ENCODE measurements around the gene CD300A.
A peak's percentile ranks its signal among the peaks of the same experiment; 100 is the strongest.

The CD300A gene

DNA sequence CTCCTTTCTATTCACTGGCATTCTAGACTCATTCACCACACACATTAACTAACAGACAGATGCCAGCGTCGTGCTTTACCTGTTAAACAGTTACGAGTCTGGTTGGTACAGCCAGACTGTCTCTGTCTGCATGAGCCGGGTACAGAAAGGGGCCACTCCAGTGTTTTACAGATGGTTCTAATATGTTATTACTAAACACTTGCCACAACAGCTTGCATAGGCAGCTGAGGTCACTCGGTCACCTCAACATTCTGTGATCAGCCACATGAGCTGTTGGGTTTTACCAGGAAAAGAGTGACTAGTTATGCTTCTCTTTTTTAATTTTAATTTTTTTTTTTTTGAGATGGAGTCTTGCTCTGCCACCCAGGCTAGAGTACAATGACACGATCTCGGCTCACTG lies 25.2 kb downstream of the CD300A start:
- no peak overlapping the region for H3K4me3 ChIP-seq (ENCODE audit: low read length)
- H3K9me3 ChIP-seq (ENCODE audit: insufficient read depth, low read length), result no peaks in the 10 kb centered on the region
- no peak for TF ChIP-seq EZH2phosphoT487 (IDR thresholded peaks at IDR 0.05; ENCODE audit: low read depth)
- TF ChIP-seq, protein P1, sequence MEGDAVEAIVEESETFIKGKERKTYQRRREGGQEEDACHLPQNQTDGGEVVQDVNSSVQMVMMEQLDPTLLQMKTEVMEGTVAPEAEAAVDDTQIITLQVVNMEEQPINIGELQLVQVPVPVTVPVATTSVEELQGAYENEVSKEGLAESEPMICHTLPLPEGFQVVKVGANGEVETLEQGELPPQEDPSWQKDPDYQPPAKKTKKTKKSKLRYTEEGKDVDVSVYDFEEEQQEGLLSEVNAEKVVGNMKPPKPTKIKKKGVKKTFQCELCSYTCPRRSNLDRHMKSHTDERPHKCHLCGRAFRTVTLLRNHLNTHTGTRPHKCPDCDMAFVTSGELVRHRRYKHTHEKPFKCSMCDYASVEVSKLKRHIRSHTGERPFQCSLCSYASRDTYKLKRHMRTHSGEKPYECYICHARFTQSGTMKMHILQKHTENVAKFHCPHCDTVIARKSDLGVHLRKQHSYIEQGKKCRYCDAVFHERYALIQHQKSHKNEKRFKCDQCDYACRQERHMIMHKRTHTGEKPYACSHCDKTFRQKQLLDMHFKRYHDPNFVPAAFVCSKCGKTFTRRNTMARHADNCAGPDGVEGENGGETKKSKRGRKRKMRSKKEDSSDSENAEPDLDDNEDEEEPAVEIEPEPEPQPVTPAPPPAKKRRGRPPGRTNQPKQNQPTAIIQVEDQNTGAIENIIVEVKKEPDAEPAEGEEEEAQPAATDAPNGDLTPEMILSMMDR (IDR thresholded peaks at IDR 0.05; ENCODE audit: low read depth, low read length), result no peak
- H3K4me2 ChIP-seq (ENCODE audit: low read length), result no peak overlapping the region
- no peak overlapping the region for H2AFZ ChIP-seq (ENCODE audit: low read depth, low read length)
- no peaks in the 10 kb centered on the region for H3K36me3 ChIP-seq (replicated peaks; ENCODE audit: low read depth, low read length)
- H3K27ac ChIP-seq (ENCODE audit: low read length), result no peak overlapping the region
- no peaks in the 10 kb centered on the region for H4K20me1 ChIP-seq (ENCODE audit: insufficient read depth, low read length)
- H3K79me2 ChIP-seq (ENCODE audit: low read length), result no peaks in the 10 kb centered on the region
- H3K27me3 ChIP-seq (ENCODE audit: low read depth, low read length), result peaks cover 5% of the 10 kb centered on the region; the same call in 1 of the 2 replicates
- H3K9ac ChIP-seq (ENCODE audit: low read length), result no peak overlapping the region
- no peaks in the 10 kb centered on the region for H3K4me1 ChIP-seq (ENCODE audit: low read length)

DNA sequence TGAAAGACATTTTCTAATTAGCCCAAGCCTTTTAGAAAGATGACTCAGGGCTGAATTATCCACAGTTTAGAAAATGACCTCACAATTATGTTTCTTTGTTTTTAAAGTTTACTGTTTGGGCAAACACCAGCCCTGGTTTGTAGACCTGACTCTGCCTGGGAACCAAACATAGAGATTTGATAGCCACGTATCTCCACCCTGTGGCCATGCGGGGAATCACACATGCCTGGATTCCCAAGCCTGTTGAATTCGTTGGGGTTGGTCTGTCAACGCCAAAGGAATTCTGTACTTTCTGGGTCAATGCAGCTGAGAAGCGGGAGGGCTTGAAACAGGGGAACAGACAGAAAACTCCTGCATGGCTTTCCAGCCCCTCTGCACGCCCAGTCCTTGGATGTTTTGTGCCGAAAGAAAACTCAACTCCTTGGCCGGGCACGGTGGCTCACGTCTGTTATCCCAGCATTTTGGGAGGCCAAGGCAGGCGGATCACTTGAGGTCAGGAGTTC lies 26.9 kb downstream of the CD300A start:
- TF ChIP-seq, protein P1 (IDR thresholded peaks at IDR 0.05; ENCODE audit: low read depth, low read length), result peak; percentile 79
- no peak for TF ChIP-seq EZH2phosphoT487 (IDR thresholded peaks at IDR 0.05; ENCODE audit: low read depth)
- H3K9me3 ChIP-seq (ENCODE audit: insufficient read depth, low read length), result no peaks in the 10 kb centered on the region
- H3K27me3 ChIP-seq (ENCODE audit: low read depth, low read length), result peaks cover 4% of the 10 kb centered on the region; the same call in 1 of the 2 replicates
- no peaks in the 10 kb centered on the region for H3K4me1 ChIP-seq (ENCODE audit: low read length)
- H3K36me3 ChIP-seq (replicated peaks; ENCODE audit: low read depth, low read length), result no peaks in the 10 kb centered on the region
- H4K20me1 ChIP-seq (ENCODE audit: insufficient read depth, low read length), result no peaks in the 10 kb centered on the region
- no peak overlapping the region for H3K9ac ChIP-seq (ENCODE audit: low read length)
- H3K27ac ChIP-seq (ENCODE audit: low read length), result no peak overlapping the region
- H3K4me3 ChIP-seq (ENCODE audit: low read length), result no peak overlapping the region
- no peaks in the 10 kb centered on the region for H3K79me2 ChIP-seq (ENCODE audit: low read length)
- H2AFZ ChIP-seq (ENCODE audit: low read depth, low read length), result no peak overlapping the region
- H3K4me2 ChIP-seq (ENCODE audit: low read length), result no peak overlapping the region

DNA sequence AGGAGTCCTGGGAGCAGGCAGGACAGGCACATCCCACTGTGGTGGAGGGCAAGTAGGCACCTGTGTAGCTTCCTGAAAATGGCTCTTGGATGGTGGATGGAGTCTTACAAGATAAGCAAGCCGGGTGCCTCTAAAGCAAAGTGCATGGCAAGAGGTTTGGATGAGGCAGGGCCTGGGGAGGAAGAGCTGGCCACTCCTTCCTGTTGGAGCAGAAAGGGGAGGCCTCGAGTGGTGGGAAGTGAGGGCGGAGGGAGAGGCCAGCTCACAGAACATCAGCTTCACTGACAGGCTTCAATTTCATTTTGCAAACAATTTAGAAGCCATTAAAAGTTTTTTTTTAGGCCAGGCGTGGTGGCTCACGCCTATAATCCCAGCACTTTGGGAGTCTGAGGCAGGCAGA lies 31.0 kb downstream of the CD300A start:
- no peaks in the 10 kb centered on the region for H3K36me3 ChIP-seq (replicated peaks; ENCODE audit: low read depth, low read length)
- no peak for TF ChIP-seq EZH2phosphoT487 (IDR thresholded peaks at IDR 0.05; ENCODE audit: low read depth)
- TF ChIP-seq, protein P1 (IDR thresholded peaks at IDR 0.05; ENCODE audit: low read depth, low read length), result no peak
- no peaks in the 10 kb centered on the region; the same call in 1 of the 2 replicates for H3K27me3 ChIP-seq (ENCODE audit: low read depth, low read length)
- H3K9ac ChIP-seq (ENCODE audit: low read length), result no peak overlapping the region
- H3K27ac ChIP-seq (ENCODE audit: low read length), result no peak overlapping the region
- H3K9me3 ChIP-seq (ENCODE audit: insufficient read depth, low read length), result no peaks in the 10 kb centered on the region
- H3K79me2 ChIP-seq (ENCODE audit: low read length), result no peaks in the 10 kb centered on the region
- no peak overlapping the region for H3K4me3 ChIP-seq (ENCODE audit: low read length)
- no peak overlapping the region for H2AFZ ChIP-seq (ENCODE audit: low read depth, low read length)
- no peaks in the 10 kb centered on the region for H4K20me1 ChIP-seq (ENCODE audit: insufficient read depth, low read length)
- H3K4me1 ChIP-seq (ENCODE audit: low read length), result no peaks in the 10 kb centered on the region
- H3K4me2 ChIP-seq (ENCODE audit: low read length), result no peak overlapping the region

DNA sequence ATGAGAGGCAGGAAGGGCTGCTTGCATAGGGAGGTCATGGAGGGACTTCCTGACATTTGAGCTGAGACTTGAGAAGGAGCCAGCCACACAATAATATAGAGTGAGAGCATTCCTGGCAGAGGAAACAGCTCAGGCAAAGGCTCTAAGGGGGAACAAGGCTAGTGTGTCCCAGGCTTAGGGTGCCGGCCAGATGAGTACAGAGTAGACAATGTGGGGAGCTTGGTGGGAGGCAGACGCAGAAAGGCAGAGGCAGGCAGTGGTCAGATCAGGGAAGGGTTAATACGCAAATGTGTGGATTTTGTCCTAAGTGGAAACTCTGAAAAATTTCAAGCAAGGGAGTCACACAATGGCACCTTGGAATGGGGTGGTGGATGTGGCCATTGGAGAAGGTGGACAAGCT lies 33.6 kb downstream of the CD300A start:
- no peak overlapping the region for H3K27ac ChIP-seq (ENCODE audit: low read length)
- no peak overlapping the region for H2AFZ ChIP-seq (ENCODE audit: low read depth, low read length)
- no peak for TF ChIP-seq EZH2phosphoT487 (IDR thresholded peaks at IDR 0.05; ENCODE audit: low read depth)
- TF ChIP-seq, protein P1 (IDR thresholded peaks at IDR 0.05; ENCODE audit: low read depth, low read length), result no peak

More for the DNA sequence above, 33.6 kb downstream of the CD300A start:
- Histone ChIP-seq H3K4me1 (ENCODE audit: low read length) (no peaks in the 10 kb centered on the region), H3K9me3 (ENCODE audit: insufficient read depth, low read length) (no peaks in the 10 kb centered on the region), H3K4me2 (ENCODE audit: low read length) (no peak overlapping the region), H3K4me3 (ENCODE audit: low read length) (no peak overlapping the region), H3K27me3 (ENCODE audit: low read depth, low read length) (no peaks in the 10 kb centered on the region; the same call in 1 of the 2 replicates), H3K36me3 (replicated peaks; ENCODE audit: low read depth, low read length) (no peaks in the 10 kb centered on the region), H3K79me2 (ENCODE audit: low read length) (no peaks in the 10 kb centered on the region), H4K20me1 (ENCODE audit: insufficient read depth, low read length) (no peaks in the 10 kb centered on the region), H3K9ac (ENCODE audit: low read length) (no peak overlapping the region)
